ENCODE results near the gene TSPAN4. TPM values are rescaled to one million over a fixed set of nuclear protein-coding genes. Genes with fewer than 3 reads are reported as not detected.
A peak's percentile ranks its signal among the peaks of the same experiment; 100 is the strongest.

Gene TSPAN4
- total and polyA plus RNA-seq, 9 of the 15 experiments (the other 6 are each of a cell fraction or from before 2014, with no cell fraction given) = 0.07 to 31.0 (median 15.7) TPM

DNA sequence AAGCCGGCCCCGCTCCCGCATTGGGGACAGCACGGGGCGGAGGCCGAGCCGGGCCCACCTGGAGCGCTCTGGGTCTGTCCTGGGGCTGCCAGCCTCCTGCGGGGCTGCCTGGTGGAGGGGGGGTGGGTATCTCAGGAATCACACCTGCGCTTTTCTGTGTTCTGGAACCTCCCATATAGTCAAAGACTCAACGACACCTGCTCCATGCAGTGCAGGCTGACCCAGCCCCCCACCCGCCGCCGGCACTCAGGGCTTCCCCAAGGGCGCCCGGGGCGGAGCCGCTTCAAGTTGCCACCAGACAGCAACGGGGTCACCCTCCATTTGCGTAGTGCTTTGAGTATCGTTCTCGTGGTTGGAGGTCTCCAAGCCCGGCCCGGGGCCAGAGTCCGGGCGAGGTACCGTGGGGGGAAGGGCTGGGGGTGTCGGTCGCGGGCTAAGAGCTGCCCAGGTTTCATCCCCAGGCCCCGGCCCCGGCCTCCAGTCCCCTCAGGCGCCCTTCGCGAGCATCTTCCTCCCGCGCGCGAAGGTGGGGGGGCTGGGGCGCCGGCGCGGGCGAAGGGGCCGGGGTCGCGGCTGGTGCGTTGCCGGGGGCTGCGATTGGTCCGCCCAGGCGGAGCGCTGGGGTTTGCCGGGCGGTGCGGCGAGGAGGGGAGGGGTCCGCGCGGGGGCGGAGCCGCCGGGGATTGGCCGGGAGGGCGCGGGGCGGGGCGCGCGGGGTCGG, 6.6 kb downstream of the TSPAN4 start:
- WGBS (ENCODE audit: insufficient coverage, low coverage, missing lambda C conversion rate) = 98% methylated on average over 16 of the region's 71 CpGs
- no TSS peak for BruUV-seq (replicated peaks)
- no peak for DNase-seq (ENCODE audit: extremely low read depth in 1 of 4, low spot score in 3 of 4)
- CTCF ChIA-PET (ENCODE audit: low intra/inter-chr PET ratio) = interaction anchor here (0.6 to 1.1 kb wide), 2 partner anchors 201 to 203 kb away, joined by 3 to 4 read pairs; no protein-coding TSS in a partner anchor
- no peaks in the 10 kb centered on the region for H3K36me3 ChIP-seq (ENCODE audit: control insufficient read depth, insufficient read depth, low read length)
- H3K27me3 ChIP-seq (ENCODE audit: control insufficient read depth in 2 of 2, insufficient read depth in 2 of 2, low read length in 2 of 2) = no peaks in the 10 kb centered on the region
- H3K9me3 ChIP-seq (replicated peaks; ENCODE audit: control insufficient read depth, insufficient read depth, low read depth, low read length) = no peaks in the 10 kb centered on the region
- intact Hi-C loops (cut with micrococcal nuclease) = loop anchor here (5.0 to 10.0 kb wide), 2 partner anchors 66 to 203 kb away; partner anchors contain the start of gene CHID1
- H3K4me2 ChIP-seq (ENCODE audit: insufficient read depth, low read length) = no peak overlapping the region
- H3K9ac ChIP-seq (ENCODE audit: insufficient read depth in 1 of 2, low read depth in 2 of 2, low read length in 2 of 2) = no peak overlapping the region
- peaks cover 7 to 84% of the 10 kb centered on the region in 2 experiments for H3K4me1 ChIP-seq (replicated peaks in 1 of 2; ENCODE audit: control insufficient read depth in 2 of 2, insufficient read depth in 2 of 2, low read length in 2 of 2)
- no peak for FAIRE-seq
- no peak overlapping the region for H3K27ac ChIP-seq (ENCODE audit: extremely low read depth, low read depth, low read length)
- no peaks in the 10 kb centered on the region for H3K9me1 ChIP-seq (ENCODE audit: control insufficient read depth, insufficient read depth, low read length)
- no peak for ATAC-seq
- TF ChIP-seq HNRNPK (IDR thresholded peaks at IDR 0.05; ENCODE audit: low read depth, low read length, poor library complexity, severe bottlenecking) (no peak), PCBP1 (IDR thresholded peaks at IDR 0.05; ENCODE audit: low read depth, low read length, poor library complexity, severe bottlenecking) (peak; percentile 17), ZFP36 (IDR thresholded peaks at IDR 0.05; ENCODE audit: low read depth, low read length, partially characterized antibody) (no peak), NFXL1 (CRISPR knock-in tag; IDR thresholded peaks at IDR 0.05) (no peak)
- TF ChIP-seq, protein P1, sequence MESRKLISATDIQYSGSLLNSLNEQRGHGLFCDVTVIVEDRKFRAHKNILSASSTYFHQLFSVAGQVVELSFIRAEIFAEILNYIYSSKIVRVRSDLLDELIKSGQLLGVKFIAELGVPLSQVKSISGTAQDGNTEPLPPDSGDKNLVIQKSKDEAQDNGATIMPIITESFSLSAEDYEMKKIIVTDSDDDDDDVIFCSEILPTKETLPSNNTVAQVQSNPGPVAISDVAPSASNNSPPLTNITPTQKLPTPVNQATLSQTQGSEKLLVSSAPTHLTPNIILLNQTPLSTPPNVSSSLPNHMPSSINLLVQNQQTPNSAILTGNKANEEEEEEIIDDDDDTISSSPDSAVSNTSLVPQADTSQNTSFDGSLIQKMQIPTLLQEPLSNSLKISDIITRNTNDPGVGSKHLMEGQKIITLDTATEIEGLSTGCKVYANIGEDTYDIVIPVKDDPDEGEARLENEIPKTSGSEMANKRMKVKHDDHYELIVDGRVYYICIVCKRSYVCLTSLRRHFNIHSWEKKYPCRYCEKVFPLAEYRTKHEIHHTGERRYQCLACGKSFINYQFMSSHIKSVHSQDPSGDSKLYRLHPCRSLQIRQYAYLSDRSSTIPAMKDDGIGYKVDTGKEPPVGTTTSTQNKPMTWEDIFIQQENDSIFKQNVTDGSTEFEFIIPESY (CRISPR knock-in tag; IDR thresholded peaks at IDR 0.05) = peak; percentile 81
- H2AFZ ChIP-seq (ENCODE audit: low read depth, low read length) = no peak overlapping the region
- no peaks in the 10 kb centered on the region; the same call in 1 of the 2 replicates for H4K20me1 ChIP-seq (replicated peaks; ENCODE audit: control insufficient read depth, insufficient read depth, low read length)
- in situ Hi-C loops (cut with MboI) = no loop called here
- POLR2A ChIA-PET = no interaction called here
- H3K79me2 ChIP-seq (ENCODE audit: control insufficient read depth, insufficient read depth, low read length) = no peaks in the 10 kb centered on the region
- H3K4me3 ChIP-seq = no peak overlapping the region

Measured in K562 (cell line).